Cardiac muscle cell (in vitro differentiated cells and primary cell): ENCODE data around the gene XKR8. TPM values are rescaled to one million over a fixed set of nuclear protein-coding genes. Genes with fewer than 3 reads are reported as not detected.

Experiments used
- DNase-seq, 2 donors: peaks; one replicate each; pipeline versions ENCODE4 v3.0.0 to v3.0.0-alpha.2; 2010 to 2017; ENCODE audit warnings: low read depth in 1 of 2, low spot score in 1 of 2
- H3K27ac ChIP-seq: fragments of 200-600 bp; sonication (generic); 2 replicates; pipeline ENCODE4 v1.5.1; 2016
- H3K27me3 ChIP-seq: fragments of 200-600 bp; sonication (generic); 2 replicates; pipeline ENCODE4 v1.6.0; 2016; ENCODE audit warnings: control low read depth
- H3K36me3 ChIP-seq: fragments of 200-600 bp; sonication (generic); 2 replicates; pipeline ENCODE4 v1.5.1; 2016; ENCODE audit warnings: control low read depth
- H3K4me1 ChIP-seq: fragments of 200-600 bp; sonication (generic); 2 replicates; pipeline ENCODE4 v1.8.1; 2017; ENCODE audit warnings: low read depth, mild to moderate bottlenecking, mixed run types
- H3K4me3 ChIP-seq: fragments of 200-600 bp; sonication (generic); 2 replicates; pipeline ENCODE4 v1.5.1; 2016; ENCODE audit warnings: mild to moderate bottlenecking
- H3K9me3 ChIP-seq: fragments of 200-600 bp; sonication (generic); 2 replicates; pipeline ENCODE4 v1.5.1; 2017; ENCODE audit warnings: low read depth, mild to moderate bottlenecking, control low read depth
- polyA plus RNA-seq: library from polyadenylated mRNA; unstranded; fragments of >200 nt; fragmentation: Nextera tagmentation; extraction: Ambion mirVana; gene quantifications from 2 replicates; pipeline ENCODE4 v1.2.1, GENCODE V29; 2016
- total RNA-seq: library from RNA; depleted of rRNA; stranded (reverse); fragments of >200 nt; gene quantifications from 2 replicates; pipeline ENCODE4 v1.2.3, GENCODE V29; 2016
- TF ChIP-seq, protein P1 (sequence below): IDR thresholded peaks from 2 replicates; pipeline ENCODE4 v1.5.1; 2012; ENCODE audit warnings: low read depth, mild to moderate bottlenecking, low read length

XKR8 gene
- total and polyA plus RNA-seq, 2 experiments from 2014 or later, result 13.7 to 17.5 TPM

GRCh38 chr1:27937524-27937836, 22.3 kb upstream of the XKR8 start:
- no peak overlapping the region for H3K27ac ChIP-seq
- no peaks in the 10 kb centered on the region for H3K9me3 ChIP-seq
- H3K4me3 ChIP-seq, result no peak overlapping the region
- H3K4me1 ChIP-seq, result peaks cover 3% of the 10 kb centered on the region
- H3K27me3 ChIP-seq, result no peaks in the 10 kb centered on the region
- TF ChIP-seq, protein P1, sequence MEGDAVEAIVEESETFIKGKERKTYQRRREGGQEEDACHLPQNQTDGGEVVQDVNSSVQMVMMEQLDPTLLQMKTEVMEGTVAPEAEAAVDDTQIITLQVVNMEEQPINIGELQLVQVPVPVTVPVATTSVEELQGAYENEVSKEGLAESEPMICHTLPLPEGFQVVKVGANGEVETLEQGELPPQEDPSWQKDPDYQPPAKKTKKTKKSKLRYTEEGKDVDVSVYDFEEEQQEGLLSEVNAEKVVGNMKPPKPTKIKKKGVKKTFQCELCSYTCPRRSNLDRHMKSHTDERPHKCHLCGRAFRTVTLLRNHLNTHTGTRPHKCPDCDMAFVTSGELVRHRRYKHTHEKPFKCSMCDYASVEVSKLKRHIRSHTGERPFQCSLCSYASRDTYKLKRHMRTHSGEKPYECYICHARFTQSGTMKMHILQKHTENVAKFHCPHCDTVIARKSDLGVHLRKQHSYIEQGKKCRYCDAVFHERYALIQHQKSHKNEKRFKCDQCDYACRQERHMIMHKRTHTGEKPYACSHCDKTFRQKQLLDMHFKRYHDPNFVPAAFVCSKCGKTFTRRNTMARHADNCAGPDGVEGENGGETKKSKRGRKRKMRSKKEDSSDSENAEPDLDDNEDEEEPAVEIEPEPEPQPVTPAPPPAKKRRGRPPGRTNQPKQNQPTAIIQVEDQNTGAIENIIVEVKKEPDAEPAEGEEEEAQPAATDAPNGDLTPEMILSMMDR, result no peak
- H3K36me3 ChIP-seq, result no peaks in the 10 kb centered on the region
- DNase-seq, result no peak

- no peaks in the 10 kb centered on the region for H3K36me3 ChIP-seq
- peaks cover 3% of the 10 kb centered on the region for H3K4me1 ChIP-seq
- DNase-seq, result no peak
- no peak overlapping the region for H3K27ac ChIP-seq
- no peaks in the 10 kb centered on the region for H3K27me3 ChIP-seq
- H3K4me3 ChIP-seq, result no peak overlapping the region
- TF ChIP-seq, protein P1, result no peak
- H3K9me3 ChIP-seq, result no peaks in the 10 kb centered on the region
Measured at GRCh38 chr1:27938488-27938887, 21.3 kb upstream of the XKR8 start.

- TF ChIP-seq, protein P1, result peak; percentile 22
- DNase-seq, result no peak
- Histone ChIP-seq H3K27me3 (no peaks in the 10 kb centered on the region), H3K36me3 (no peaks in the 10 kb centered on the region), H3K27ac (no peak overlapping the region), H3K4me1 (peaks cover 3% of the 10 kb centered on the region), H3K4me3 (no peak overlapping the region), H3K9me3 (no peaks in the 10 kb centered on the region)
Measured at GRCh38 chr1:27940297-27940696, 19.5 kb upstream of the XKR8 start.

DNA sequence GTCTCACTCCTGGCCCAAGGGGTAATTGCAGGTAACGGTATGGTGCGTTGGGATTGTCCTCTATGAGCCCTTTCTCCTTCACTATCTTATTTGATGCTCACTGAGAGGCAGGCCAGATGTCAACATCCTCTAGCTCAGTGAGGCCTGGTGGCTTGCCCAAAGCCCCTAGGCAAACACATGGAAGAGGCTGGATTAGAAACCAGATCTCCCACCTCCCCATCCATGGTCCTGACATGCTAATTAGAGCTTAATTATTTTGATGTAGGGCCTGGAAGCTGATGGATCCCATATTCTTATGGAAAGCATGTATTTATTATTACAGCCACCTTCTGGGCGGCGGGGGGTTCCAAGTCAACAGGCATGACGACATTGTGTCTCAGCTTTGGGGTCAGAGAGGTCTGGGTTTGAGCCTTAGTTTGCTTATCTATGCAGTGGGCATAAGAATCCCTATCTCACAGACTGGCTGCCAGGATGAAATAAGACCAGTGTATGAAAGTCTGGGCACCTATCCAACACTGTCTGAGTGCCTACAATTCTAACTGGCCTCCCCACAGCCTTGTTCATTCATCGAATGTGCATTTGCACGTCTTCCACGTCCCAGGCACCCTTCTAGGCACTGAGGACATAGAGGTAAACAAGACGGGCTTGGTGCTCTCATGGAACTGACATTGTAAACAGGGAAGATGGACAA, 18.8 kb upstream of the XKR8 start:
- Histone ChIP-seq H3K27ac (no peak overlapping the region), H3K4me3 (no peak overlapping the region), H3K9me3 (no peaks in the 10 kb centered on the region), H3K4me1 (peaks cover 3% of the 10 kb centered on the region), H3K27me3 (no peaks in the 10 kb centered on the region), H3K36me3 (no peaks in the 10 kb centered on the region)
- DNase-seq, result no peak
- TF ChIP-seq, protein P1, result no peak

DNA sequence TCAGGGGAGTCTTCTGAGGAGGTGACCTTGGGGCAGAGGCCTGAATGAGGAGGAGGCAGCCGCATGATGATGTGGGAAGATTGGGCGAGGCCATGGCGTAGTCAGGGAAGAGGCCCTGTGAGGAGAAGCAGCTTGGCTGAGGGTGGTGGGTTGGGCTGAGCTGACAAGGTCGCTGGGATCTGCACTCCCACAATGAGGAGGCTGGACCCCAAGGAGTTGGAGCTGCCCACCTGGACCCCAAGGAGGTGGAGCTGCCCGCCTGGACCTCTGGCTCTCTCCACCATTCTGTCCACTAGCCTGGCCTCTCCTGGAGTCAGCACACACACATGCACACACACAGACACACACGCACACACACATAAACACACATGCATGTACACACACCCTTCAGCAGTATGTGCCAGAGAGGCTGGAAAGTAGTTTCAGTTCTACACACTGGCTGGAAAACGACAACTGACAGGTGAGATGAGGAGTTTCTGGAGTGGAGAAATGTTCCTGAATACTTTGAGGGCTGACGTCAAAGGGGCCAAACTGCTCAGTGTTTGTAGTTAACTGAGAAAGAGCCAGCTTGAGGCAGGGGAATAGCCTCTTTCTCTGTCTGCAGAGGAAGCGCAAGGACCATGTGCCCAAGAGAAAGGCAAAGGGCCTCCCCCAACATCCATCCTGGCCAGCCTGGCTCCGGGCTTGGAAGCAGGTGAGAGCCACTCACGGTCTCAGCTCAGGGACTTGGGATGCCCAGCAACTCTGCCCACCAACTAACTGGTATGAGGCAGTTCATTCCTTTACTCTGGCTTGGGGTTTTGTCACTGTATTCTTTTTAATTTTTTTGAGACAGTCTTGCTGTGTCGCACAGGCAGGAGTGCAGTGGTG, 17.9 kb upstream of the XKR8 start:
- no peak for DNase-seq

More for the DNA sequence above, 17.9 kb upstream of the XKR8 start:
- TF ChIP-seq, protein P1, result no peak
- no peak overlapping the region for H3K4me3 ChIP-seq
- no peaks in the 10 kb centered on the region for H3K36me3 ChIP-seq
- no peaks in the 10 kb centered on the region for H3K27me3 ChIP-seq
- H3K27ac ChIP-seq, result no peak overlapping the region
- no peaks in the 10 kb centered on the region for H3K9me3 ChIP-seq
- peaks cover 3% of the 10 kb centered on the region for H3K4me1 ChIP-seq
